Mucosa of stomach (tissue), 1 donor: Measurements from ENCODE around the gene TUBGCP2.

Source experiments
- H3K27me3 ChIP-seq: one replicate; pipeline ENCODE4 v1.7.0; 2013; ENCODE audit warnings: mild to moderate bottlenecking, low read length; ENCODE audit not compliant: control insufficient read depth, insufficient read depth
- H3K36me3 ChIP-seq: one replicate; pipeline ENCODE4 v1.7.0; 2013; ENCODE audit warnings: low read length; ENCODE audit not compliant: control insufficient read depth, insufficient read depth
- H3K4me1 ChIP-seq: one replicate; pipeline ENCODE4 v1.7.0; 2013; ENCODE audit warnings: mild to moderate bottlenecking, low read length; ENCODE audit not compliant: control insufficient read depth, insufficient read depth
- H3K4me3 ChIP-seq: one replicate; pipeline ENCODE4 v1.7.0; 2013; ENCODE audit warnings: low read length
- H3K9ac ChIP-seq: one replicate; pipeline ENCODE4 v1.7.0; 2013; ENCODE audit warnings: mild to moderate bottlenecking, low read length, moderate library complexity
- H3K9me3 ChIP-seq: one replicate; pipeline ENCODE4 v1.7.0; 2013; ENCODE audit warnings: mild to moderate bottlenecking, low read length, moderate library complexity; ENCODE audit not compliant: control insufficient read depth
- donor health status: Pancreatic carcinoma.

Gene TUBGCP2

DNA sequence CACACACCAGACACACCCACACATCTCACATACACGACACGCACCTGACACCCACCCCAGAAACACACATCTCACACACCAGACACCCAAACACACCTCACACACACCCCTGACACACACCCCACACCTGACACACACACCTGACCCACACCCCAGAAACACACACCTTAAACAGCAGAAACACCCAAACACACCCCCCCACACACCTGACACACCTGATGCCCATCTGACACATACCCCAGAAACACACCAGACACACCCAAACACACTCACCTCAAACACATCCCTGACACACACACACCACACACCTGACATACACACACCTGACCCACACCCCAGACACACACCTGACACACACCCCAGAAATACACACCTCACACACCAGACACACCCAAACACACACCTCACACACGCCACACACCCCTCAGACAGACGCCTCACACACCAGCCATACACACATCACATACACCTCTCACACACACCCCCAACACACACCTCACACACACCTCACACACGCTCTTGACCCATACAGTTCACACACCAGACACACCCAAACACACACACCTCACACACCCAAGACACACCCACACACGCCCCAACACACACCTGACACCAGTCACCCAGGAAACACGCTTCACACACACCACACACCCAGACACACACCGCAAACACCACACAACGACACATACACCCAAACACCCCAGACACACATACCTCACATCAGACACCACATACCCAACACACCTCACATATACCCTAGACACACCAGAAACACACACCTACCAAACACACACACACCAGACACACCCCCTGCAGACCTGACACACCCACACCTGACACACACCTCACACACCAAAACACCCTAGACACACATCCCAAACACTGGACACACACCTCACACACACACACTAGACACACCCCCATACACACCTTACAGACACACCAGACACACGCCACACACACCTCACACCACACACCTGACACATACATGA lies 29.7 kb upstream of the TUBGCP2 start:
- Histone ChIP-seq H3K9ac (no peak overlapping the region), H3K4me3 (no peak overlapping the region), H3K36me3 (no peaks in the 10 kb centered on the region), H3K27me3 (peaks cover 65% of the 10 kb centered on the region), H3K9me3 (no peaks in the 10 kb centered on the region), H3K4me1 (peaks cover 10% of the 10 kb centered on the region)

DNA sequence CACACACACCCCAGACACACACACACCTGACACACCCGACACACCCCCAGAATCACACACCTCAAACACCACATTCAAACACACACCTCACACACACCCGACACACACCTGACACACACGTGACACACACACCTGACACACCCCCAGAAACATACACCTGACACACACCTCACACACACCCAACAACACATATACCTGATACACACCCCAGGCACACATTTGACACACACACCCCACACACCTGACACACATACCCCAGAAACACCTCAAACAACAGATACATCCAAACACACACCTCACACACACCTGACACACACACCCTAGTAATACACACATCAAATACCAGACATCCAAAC lies 28.7 kb upstream of the TUBGCP2 start:
- Histone ChIP-seq H3K27me3 (peaks cover 68% of the 10 kb centered on the region), H3K9ac (no peak overlapping the region), H3K9me3 (no peaks in the 10 kb centered on the region), H3K36me3 (no peaks in the 10 kb centered on the region), H3K4me1 (peaks cover 10% of the 10 kb centered on the region), H3K4me3 (no peak overlapping the region)

DNA sequence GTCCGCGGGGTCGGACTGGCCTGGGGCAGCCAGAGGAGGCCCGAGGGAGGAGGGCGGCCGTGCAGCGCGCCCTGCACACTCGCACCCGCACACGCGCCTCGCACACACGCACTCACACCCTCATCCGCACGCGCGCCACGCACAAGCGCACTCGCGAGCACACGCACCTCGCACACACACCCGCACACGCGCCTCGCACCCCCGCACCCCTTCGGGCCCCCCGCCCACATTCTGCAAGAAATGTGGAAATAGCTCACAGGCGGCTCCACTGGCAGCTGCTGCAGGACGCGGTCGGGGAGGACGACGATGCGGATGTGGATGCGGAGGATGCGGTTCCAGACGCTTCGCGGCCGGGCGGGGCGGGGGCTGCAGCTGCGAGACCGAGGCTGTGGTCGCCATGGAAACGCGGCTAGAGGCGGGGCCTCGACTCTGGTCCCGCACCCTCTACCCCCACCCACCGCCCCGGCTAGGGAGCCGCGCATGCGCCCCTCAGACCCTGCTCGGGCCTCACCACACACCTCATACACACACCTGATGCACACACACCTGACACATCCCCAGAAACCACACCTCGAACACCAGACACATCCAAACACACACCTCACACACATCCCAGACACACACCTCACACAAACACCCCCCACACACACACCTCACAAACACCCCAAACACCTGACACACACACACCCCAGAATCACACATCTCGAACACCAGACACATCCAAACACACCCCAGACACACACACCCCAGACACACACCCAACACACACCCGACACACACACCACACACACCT lies 28.1 kb upstream of the TUBGCP2 start, which contains the start of gene CALY:
Gene CALY (minus strand): TSS at position 320 of the 793 bp plus-strand sequence. CDS start 7,907 bp downstream, outside the sequence.
- Histone ChIP-seq H3K4me1 (peaks cover 10% of the 10 kb centered on the region), H3K9ac (no peak within 1 kb of the TSS), H3K36me3 (no peaks in the 10 kb centered on the region), H3K9me3 (no peaks in the 10 kb centered on the region), H3K27me3 (peaks cover 72% of the 10 kb centered on the region), H3K4me3 (no peak within 1 kb of the TSS)

DNA sequence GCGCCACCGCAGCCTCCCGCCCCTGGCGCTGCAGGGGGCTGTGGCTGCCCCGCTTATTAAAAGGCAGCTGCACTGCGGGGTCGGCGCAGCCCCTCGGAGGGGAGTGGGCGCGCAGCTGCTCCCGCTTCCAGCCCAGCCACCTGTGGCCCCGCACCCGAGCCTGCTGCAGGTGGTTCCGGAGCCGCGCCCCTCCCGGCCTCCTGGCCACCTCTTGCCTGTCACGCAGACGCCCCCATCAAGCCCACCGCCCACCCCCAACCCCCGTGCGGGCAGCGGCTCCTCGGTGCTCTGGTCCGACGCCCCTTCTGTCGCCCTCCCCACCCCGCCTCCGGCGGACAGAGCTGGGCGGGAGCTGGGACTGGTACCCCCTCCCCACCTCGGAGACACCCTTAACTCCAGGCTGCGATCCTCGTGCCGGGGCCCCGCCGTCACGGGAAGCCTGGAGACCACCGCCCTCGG lies 27.5 kb upstream of the TUBGCP2 start:
- Histone ChIP-seq H3K9me3 (no peaks in the 10 kb centered on the region), H3K4me1 (peaks cover 10% of the 10 kb centered on the region), H3K27me3 (peaks cover 70% of the 10 kb centered on the region), H3K4me3 (no peak overlapping the region), H3K9ac (no peak overlapping the region), H3K36me3 (no peaks in the 10 kb centered on the region)

DNA sequence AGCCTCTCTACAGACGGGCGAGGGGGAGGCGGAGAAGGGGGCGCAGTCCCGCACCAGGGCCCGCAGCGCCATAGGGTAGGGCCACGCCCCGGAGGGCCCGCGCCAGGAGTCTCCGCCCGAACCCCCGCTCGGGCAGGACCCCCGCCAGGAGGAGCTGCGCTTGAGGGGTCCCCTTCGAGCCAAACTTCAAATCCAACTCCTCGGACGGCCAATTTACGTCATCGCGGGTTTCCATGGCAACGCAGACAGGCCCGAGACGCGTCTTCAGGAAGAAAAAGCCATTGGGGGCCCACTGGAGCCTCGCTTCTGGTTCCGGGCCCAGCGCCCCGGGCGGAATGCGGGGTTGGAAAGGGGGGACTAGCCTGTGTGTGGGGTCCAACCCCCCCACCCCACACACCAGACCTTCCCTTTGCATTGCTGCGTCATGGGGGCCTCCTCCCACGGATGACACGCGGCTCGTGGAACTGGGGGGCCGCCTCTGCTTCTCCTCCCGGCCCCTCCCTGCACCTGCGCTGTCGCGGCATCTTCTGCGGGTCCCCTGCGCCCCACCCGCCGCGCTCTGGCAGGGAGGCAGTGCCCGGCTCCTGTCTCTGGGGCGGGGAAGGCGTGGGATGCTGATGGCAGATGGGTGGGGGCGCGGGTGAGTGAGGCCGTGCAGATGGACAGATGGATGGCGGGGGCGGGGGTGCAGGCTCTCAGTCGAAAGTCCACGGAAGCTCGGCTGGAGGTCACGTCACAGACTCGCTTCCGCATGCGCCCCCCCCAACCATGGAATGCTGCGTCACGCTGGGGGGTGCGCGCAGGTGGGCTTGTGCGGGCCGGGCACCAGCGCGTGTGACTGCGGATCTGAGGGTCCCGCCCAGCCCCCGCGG lies 26.8 kb upstream of the TUBGCP2 start:
- peaks cover 75% of the 10 kb centered on the region for H3K27me3 ChIP-seq
- H3K4me3 ChIP-seq: no peak overlapping the region
- H3K9ac ChIP-seq: peak overlapping the region; percentile 43
- H3K4me1 ChIP-seq: peaks cover 10% of the 10 kb centered on the region
- no peaks in the 10 kb centered on the region for H3K36me3 ChIP-seq
- H3K9me3 ChIP-seq: no peaks in the 10 kb centered on the region

DNA sequence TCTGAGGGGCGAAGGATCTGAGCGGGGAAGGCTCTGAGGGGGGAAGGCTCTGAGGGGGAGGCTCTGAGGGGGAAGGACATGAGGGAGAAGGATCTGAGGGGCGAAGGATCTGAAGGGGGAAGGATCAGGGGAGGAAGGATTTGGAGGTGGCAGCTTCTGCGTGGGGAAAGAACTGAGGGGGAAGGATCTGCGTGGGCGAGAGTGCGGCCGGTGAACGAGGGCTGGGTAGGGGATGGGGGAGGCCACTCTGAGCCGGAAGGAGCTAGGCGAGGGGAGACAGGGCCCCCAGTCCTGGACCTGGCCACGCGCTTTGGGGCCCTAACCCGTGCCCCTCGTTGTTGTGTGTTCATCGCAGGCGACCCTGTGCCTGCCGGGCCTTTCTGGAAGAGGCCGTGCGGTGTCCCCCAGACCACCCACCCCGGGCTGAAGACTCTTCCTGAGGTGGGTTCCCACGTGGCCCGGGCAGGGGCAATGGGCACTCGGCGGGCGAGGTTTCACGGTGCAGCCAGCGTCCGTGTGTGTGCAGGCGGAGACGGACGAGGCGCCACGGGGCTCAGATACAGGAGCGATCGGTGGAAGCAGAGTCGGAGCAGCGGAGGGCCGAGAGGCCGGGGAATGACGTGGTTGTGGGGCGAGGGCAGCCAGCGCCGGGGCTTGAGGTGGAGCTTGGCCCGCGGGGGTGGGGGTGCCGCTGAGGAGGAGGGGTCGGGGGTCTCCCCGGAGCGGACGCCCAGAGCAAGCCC lies 26.0 kb upstream of the TUBGCP2 start:
- no peaks in the 10 kb centered on the region for H3K9me3 ChIP-seq
- peak overlapping the region; percentile 43 for H3K9ac ChIP-seq
- peaks cover 14% of the 10 kb centered on the region for H3K4me1 ChIP-seq
- H3K4me3 ChIP-seq: no peak overlapping the region
- H3K36me3 ChIP-seq: no peaks in the 10 kb centered on the region
- H3K27me3 ChIP-seq: peaks cover 79% of the 10 kb centered on the region

DNA sequence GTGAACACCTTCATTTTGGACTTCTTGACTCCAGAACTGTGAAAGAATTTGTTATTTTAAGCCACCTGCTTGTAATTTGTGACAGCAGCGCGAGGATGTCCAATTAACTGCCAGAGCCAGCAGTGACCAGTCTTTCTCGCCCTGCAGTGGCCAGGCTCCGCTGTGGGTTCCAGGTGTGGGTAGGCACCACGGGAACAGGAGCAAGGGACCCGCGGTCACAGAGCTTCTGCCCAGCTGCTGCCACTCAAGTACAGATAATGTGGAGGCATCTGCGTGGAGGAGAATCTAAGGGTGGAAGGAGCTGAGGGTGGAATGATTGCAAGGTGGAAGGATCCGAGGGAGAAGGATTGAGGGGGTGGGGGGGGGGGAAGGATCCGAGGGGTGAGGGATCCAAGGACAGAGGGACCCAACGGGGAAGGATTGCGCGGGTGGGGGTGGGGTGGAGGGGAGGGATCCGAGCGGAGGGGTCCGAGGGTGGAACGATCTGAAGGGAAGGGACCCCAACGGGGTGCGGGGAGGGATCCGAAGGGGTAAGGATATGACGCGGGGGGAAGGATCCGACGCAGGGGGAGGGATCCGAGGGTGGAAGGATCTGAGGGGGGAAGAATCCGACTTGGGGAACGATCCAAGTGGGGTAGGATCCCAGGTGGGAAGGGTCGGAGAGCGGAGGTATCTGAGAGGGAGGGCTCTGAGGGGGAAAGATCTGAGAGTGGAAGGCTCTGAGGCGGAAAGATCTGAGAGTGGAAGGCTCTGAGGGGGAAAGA lies 24.4 kb upstream of the TUBGCP2 start:
- peaks cover 82% of the 10 kb centered on the region for H3K27me3 ChIP-seq
- no peak overlapping the region for H3K4me3 ChIP-seq
- H3K36me3 ChIP-seq: no peaks in the 10 kb centered on the region
- H3K4me1 ChIP-seq: peaks cover 18% of the 10 kb centered on the region
- H3K9me3 ChIP-seq: no peaks in the 10 kb centered on the region
- no peak overlapping the region for H3K9ac ChIP-seq

DNA sequence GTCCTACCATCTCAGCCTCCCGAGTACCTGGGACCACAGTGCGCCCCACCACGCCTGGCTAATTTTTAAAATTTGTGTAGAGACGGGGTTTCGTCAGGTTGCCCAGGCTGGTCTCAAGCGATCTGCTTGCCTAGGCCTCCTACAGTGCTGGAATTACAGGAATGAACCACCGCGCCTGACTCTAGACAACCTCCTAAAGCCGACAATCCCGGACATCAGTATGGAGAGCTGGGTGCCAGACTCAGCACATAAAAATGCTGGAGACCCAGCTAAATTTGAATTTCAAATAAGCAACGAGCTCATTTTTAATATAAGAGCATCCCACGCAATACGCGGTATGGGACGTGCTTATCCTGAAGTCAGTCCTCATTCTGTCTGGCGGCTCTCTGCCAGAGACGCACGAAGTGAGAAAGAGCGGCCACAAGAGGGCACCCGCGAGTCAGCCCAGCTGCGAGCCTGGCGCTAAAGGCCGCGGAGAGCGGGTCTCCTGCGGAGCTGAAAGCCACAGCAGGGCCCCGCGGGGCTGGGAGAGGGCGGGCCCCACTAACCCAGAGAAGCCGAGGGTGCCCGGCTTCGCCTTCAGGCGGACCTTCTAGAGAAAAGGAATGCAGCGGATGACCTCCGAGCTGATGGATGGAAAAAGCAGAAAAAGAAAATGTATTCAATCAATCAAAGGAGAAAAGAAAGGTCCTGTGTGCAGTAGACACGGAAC lies 21.0 kb upstream of the TUBGCP2 start:
- Histone ChIP-seq H3K4me1 (peaks cover 23% of the 10 kb centered on the region), H3K4me3 (no peak overlapping the region), H3K9ac (no peak overlapping the region), H3K36me3 (no peaks in the 10 kb centered on the region), H3K27me3 (peaks cover 82% of the 10 kb centered on the region), H3K9me3 (no peaks in the 10 kb centered on the region)

DNA sequence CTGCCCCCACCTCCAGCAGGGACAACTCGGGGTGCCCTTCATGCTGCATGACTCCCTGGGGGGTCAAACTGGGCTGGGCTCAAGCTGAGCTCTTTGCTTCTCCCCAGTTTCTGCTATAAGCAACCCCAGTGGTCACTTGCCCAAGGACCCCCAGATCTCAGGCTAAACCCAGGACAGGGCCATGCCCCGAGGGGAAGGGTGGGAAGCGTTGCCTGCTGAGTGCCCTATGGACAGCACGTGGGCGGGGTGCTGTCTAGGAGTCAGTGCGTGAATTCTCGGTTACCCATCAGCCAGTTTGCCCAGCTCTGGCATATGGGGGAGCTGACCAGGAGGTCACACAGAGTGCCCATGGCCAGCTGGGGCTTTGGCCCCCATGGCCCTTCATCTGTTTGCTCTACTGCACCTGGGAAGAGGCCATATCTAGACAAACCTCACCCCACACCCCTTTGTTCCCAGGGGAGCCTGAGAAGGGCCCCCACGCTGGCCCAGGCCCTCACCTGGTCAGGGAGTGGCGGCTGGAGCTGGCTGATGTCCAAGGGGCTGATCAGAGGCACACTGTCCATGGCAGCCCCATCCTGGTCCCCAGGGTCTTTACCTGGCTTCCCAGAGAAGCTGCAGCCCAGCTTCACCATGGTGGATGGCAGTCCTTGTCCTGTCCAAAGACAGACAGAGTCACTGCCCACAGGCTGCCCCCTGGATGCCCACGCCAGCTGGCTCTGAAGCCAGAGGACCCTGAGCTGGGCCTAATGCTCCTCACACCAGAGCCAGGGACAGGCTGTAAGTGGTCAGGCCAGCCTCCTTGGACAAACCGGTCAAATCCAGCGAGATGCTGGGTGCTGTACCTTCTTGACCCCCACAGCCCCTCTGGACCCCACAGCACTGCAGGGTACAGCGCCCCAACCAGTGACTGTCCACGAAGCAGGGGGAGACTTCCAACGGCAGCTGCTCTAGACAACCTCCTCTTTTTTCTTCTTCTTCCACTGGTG lies 20.0 kb upstream of the TUBGCP2 start:
- Histone ChIP-seq H3K9ac (no peak overlapping the region), H3K36me3 (no peaks in the 10 kb centered on the region), H3K4me1 (peaks cover 23% of the 10 kb centered on the region), H3K27me3 (peaks cover 77% of the 10 kb centered on the region), H3K4me3 (no peak overlapping the region), H3K9me3 (no peaks in the 10 kb centered on the region)
